ENCODE results near the gene PDSS1.

Gene PDSS1

GRCh38 chr10:26714415-26715136 lies 17.1 kb downstream of the PDSS1 start:
- FAIRE-seq (no peak), DNase-seq (ENCODE audit: insufficient read length, low spot score) (no peak)
- no peak for TF ChIP-seq CTCF (IDR thresholded peaks at IDR 0.05; ENCODE audit: insufficient read depth, missing control alignments)

DNA sequence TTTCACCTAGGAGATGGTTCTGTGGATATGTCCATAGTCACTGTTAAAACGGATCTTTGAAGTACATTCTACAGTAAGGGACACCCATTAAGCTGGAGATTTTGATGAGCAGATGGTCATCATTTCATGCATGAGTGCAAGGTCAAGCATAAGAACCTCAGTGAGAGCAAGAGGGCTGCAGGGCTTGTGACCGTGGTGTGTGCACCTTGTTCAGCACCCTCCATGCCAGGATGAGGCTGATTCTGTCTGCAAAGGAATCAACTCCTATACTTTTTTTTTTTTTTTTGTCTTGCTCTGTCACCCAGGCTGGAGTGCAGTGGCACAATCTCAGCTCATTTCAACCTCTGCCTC lies 17.6 kb downstream of the PDSS1 start:
- FAIRE-seq: no peak
- TF ChIP-seq CTCF (IDR thresholded peaks at IDR 0.05; ENCODE audit: insufficient read depth, missing control alignments): no peak
- no peak for DNase-seq (ENCODE audit: insufficient read length, low spot score)

DNA sequence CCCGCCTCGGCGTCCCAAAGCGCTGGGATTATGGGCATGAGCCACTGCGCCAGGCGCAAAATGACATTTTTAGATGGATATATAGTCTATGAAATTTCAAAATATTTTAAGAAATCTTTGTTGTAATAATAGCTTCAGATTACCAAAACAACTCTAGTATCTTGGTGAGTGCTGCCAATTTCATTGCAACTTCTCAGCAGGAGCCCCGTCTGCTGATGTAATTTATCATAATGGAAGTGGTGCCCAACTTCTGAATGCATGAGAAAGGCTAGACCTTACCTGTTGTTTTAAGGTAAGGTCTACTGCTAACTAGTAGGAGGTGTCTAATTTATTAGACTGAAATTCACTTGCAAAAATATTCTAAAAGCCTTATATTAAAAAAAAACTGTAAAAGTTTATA lies 20.0 kb downstream of the PDSS1 start:
- DNase-seq (ENCODE audit: insufficient read length, low spot score) (no peak), FAIRE-seq (no peak)
- TF ChIP-seq CTCF (IDR thresholded peaks at IDR 0.05; ENCODE audit: insufficient read depth, missing control alignments): no peak

- no peak for DNase-seq (ENCODE audit: insufficient read length, low spot score)
- no peak for TF ChIP-seq CTCF (IDR thresholded peaks at IDR 0.05; ENCODE audit: insufficient read depth, missing control alignments)
- FAIRE-seq: no peak
Measured at GRCh38 chr10:26721561-26721960, 24.1 kb downstream of the PDSS1 start.

- DNase-seq (ENCODE audit: insufficient read length, low spot score): no peak
- TF ChIP-seq CTCF (IDR thresholded peaks at IDR 0.05; ENCODE audit: insufficient read depth, missing control alignments): no peak
- FAIRE-seq: no peak
Measured at GRCh38 chr10:26723016-26723415, 25.5 kb downstream of the PDSS1 start.

GRCh38 chr10:26725837-26726727 lies 28.6 kb downstream of the PDSS1 start:
- peak; percentile 81 for TF ChIP-seq CTCF (IDR thresholded peaks at IDR 0.05; ENCODE audit: insufficient read depth, missing control alignments)
- DNase-seq (ENCODE audit: insufficient read length, low spot score) (no peak), FAIRE-seq (no peak)

- no peak for TF ChIP-seq CTCF (IDR thresholded peaks at IDR 0.05; ENCODE audit: insufficient read depth, missing control alignments)
- FAIRE-seq: no peak
- DNase-seq (ENCODE audit: insufficient read length, low spot score): no peak
Measured at GRCh38 chr10:26727005-26727404, 29.5 kb downstream of the PDSS1 start.
